ENCODE data around the gene GLTP. TPM values are rescaled to one million over a fixed set of nuclear protein-coding genes. Genes with fewer than 3 reads are reported as not detected.

GLTP gene
- polyA plus RNA-seq, 3 donors: 30.9 to 43.5 (median 37.0) TPM

DNA sequence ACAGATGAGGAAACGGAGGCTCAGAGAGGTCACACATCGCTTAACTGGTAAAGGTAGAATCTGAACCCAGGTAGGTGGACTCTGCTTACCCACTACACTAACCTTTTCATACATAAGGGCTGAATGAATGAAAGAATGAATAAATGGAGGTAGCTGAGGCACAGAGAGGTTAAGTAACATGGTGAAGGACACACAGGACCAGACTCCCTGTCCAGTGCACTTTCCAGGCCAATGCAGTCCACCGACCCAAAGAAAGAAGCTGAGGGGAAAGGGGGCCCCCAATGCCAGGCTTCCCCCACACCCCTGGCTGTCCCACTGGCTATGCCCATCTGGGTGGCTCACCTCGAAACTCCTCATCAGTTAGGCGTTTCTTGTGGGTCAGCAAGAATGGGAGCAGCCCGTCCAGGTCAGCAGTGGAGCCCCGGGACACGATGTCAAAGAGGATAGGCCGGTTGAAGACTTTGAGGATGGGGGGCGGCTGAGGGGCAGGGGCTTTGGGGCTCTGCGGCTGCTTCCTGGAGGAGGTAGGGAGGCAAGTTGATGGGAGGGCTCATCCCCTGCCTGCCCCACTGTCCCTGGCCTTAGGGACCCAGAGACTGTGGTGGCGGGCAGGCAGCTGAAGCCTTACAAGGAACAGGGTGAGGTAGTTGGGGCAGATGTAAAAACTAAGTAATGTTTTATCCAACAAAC, 72.2 kb downstream of the GLTP start:
- DNase-seq (ENCODE audit: low read depth in 3 of 3, low spot score in 2 of 3): no peak

DNA sequence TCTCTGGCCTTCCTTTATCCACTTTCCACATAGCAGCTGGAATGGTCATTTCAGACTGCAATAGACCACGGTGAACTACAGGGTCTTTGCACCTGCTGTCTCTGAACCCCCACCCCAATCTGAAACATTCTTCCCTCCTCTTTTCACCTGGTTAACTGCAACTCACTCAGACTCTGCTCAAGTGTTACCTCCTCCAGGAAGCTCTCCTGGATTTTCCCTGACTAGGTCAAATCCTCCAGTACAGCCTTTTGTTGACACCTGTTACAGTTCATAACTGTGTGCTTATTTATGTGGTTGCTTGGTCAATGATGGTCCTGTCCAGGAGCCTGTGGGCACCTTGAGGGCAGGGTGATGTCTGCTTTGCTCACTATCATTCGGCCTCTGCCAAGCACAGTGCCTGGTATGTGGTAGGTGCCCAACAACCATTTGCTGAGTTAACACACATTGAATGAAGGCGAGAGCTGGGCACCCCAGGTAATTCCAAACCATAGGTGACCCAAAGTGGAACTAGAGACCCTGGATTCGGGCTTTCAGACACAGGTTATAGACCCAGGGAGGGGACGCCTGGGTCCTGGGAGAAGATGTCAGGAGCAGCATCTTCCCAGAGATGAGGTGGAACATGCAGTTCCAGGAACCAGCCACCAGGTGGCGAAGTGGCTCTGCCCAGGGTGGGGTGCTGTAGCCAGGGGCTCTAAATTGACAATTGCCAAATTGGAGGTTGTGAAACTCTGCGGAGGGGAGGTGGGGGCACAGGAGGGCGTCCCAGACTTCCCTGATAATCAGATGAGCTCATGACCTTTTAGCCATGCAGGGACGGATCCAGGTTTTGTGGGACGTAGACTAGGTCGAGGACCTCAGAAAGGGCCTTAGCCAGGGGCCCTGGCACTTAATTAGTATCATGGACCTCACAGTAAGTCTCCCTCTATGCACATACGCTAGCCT, 75.2 kb downstream of the GLTP start:
- DNase-seq (ENCODE audit: low read depth in 3 of 3, low spot score in 2 of 3): peak; percentile 13 to 44 (median 16)

DNA sequence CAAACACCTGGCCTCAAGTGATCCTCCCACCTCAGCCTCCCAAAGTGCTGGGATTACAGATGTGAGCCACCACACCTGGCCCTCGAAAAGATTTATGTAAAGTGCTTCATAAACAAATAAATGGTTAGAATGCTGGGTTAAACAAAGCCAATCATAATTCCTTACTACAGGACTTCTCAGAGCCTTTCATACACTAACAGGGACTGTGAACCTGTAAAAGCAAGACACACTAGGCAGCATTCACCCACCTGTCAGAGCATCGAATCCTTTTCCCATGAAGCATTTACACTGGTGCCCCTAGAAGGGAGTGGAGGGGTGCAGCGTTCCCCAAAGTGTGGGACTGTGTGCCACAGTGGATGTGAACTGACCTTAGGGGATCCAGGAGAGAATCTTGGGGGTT, 76.7 kb downstream of the GLTP start:
- DNase-seq (ENCODE audit: low read depth in 3 of 3, low spot score in 2 of 3): no peak

DNA sequence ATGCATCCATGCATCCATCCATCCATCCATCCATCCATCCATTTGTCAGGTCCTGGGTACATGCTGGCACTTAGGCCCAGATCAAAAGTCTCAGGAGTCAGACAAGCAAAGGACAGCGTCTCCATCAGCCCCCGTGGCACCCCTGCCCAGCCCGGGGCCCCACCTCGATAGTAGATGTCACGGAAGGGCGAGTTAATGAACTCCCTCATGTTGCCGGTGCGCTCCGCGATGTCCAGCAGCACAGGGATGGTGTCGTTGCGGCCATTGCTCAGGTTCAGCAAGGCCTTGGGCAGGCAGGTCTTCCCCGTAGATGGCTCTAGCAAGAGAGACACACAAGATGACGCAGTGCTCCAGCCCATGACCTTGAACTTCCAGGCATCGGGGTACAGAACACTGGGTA, 77.5 kb downstream of the GLTP start:
- no peak for DNase-seq (ENCODE audit: low read depth in 3 of 3, low spot score in 2 of 3)

Other genes with a start within 250 kb of the GLTP start
- gene FAM222A, start 166.7 kb downstream of the GLTP start, polyA plus RNA-seq (ENCODE audit: insufficient read length in 3 of 3): 1 to 10 TPM; 6.4 to 8.5 (median 6.9) TPM
- 10 to 100 TPM; 11.2 to 14.3 (median 12.8) TPM for gene TRPV4, start 47.1 kb downstream of the GLTP start, polyA plus RNA-seq (ENCODE audit: insufficient read length in 3 of 3)
- gene TCHP, start 19.7 kb upstream of the GLTP start, polyA plus RNA-seq (ENCODE audit: insufficient read length in 3 of 3): 10 to 100 TPM; 21.7 to 22.1 (median 22.0) TPM
- 10 to 100 TPM; 29.8 to 32.2 (median 30.7) TPM for gene GIT2, start 115.8 kb upstream of the GLTP start, polyA plus RNA-seq (ENCODE audit: insufficient read length in 3 of 3)
- gene ANKRD13A, start 118.9 kb upstream of the GLTP start, polyA plus RNA-seq (ENCODE audit: insufficient read length in 3 of 3): 10 to 100 TPM; 36.9 to 41.6 (median 38.1) TPM
- gene C12orf76, start 168.0 kb upstream of the GLTP start, polyA plus RNA-seq (ENCODE audit: insufficient read length in 3 of 3): 10 to 100 TPM; 29.1 to 31.6 (median 30.6) TPM
- 10 to 100 TPM; 48.9 to 63.1 (median 57.1) TPM for gene IFT81, start 243.8 kb upstream of the GLTP start, polyA plus RNA-seq (ENCODE audit: insufficient read length in 3 of 3)